OCI-LY1 (cell line): ENCODE measurements around the gene LSMEM2.
A peak's percentile ranks its signal among the peaks of the same experiment; 100 is the strongest.

Experiments used
- H2AFZ ChIP-seq: fragments of 200-600 bp; sonication (generic), shearing (Covaris generic); 2 replicates; pipeline ENCODE4 v1.6.0; 2014; ENCODE audit warnings: antibody characterized with exemption, mild to moderate bottlenecking, low read length
- H3F3A ChIP-seq: fragments of 200-600 bp; sonication (generic), shearing (Covaris generic); 2 replicates; pipeline ENCODE4 v1.6.0; 2014; ENCODE audit warnings: mild to moderate bottlenecking, antibody characterized with exemption, low read length, moderate library complexity; ENCODE audit not compliant: insufficient read depth
- H3K27ac ChIP-seq: fragments of 200-600 bp; sonication (generic); 2 replicates; pipeline ENCODE4 v1.5.1; 2014; ENCODE audit warnings: low read length, mixed run types, mild to moderate bottlenecking, low read depth; ENCODE audit not compliant: poor library complexity, severe bottlenecking
- H3K27me3 ChIP-seq: fragments of 200-600 bp; sonication (generic); 2 replicates; pipeline ENCODE4 v1.6.0; 2014; ENCODE audit warnings: antibody characterized with exemption, mild to moderate bottlenecking, low read length, moderate library complexity; ENCODE audit not compliant: insufficient read depth
- H3K36me3 ChIP-seq: fragments of 200-600 bp; sonication (generic); 2 replicates; pipeline ENCODE4 v1.6.1; 2014; ENCODE audit warnings: mild to moderate bottlenecking, antibody characterized with exemption, low read length, moderate library complexity, mixed read lengths; ENCODE audit not compliant: insufficient read depth
- H3K4me1 ChIP-seq: fragments of 200-600 bp; sonication (generic); 2 replicates; pipeline ENCODE4 v1.5.1; 2014; ENCODE audit warnings: mild to moderate bottlenecking, low read length, moderate library complexity; ENCODE audit not compliant: insufficient read depth, severe bottlenecking
- H3K4me2 ChIP-seq: fragments of 200-600 bp; sonication (generic), shearing (Covaris generic); 2 replicates; pipeline ENCODE4 v1.6.1; 2014; ENCODE audit warnings: low read length
- H3K4me3 ChIP-seq: fragments of 200-600 bp; sonication (generic); 2 replicates; pipeline ENCODE4 v1.5.1; 2014; ENCODE audit warnings: low read length, low read depth, mild to moderate bottlenecking, mixed read lengths; ENCODE audit not compliant: poor library complexity, severe bottlenecking
- H3K79me2 ChIP-seq: fragments of 200-600 bp; shearing (Covaris generic); 2 replicates; pipeline ENCODE4 v1.6.1; 2016; ENCODE audit warnings: mixed run types, low read length, mixed read lengths; ENCODE audit not compliant: insufficient read depth
- H3K9ac ChIP-seq: fragments of 200-600 bp; sonication (generic), shearing (Covaris generic); 2 replicates; pipeline ENCODE4 v1.6.1; 2014; ENCODE audit warnings: mild to moderate bottlenecking, low read length, mixed read lengths
- H3K9me2 ChIP-seq: fragments of 200-600 bp; sonication (generic), shearing (Covaris generic); 2 replicates; pipeline ENCODE4 v1.6.1; 2014; ENCODE audit warnings: low read depth, mild to moderate bottlenecking, low read length, mixed read lengths
- H3K9me3 ChIP-seq: fragments of 200-600 bp; shearing (Covaris generic); 2 replicates; pipeline ENCODE4 v1.6.1; 2014; ENCODE audit warnings: low read length, mixed read lengths
- H4K20me1 ChIP-seq: fragments of 200-600 bp; sonication (generic), shearing (Covaris generic); 2 replicates; pipeline ENCODE4 v1.6.0; 2016; ENCODE audit warnings: mild to moderate bottlenecking, low read length; ENCODE audit not compliant: insufficient read depth
- CTCF ChIP-seq: fragments of 200-600 bp; sonication (generic), shearing (Covaris generic); IDR thresholded peaks from 2 replicates; pipeline ENCODE4 v1.5.1; 2017; ENCODE audit warnings: mild to moderate bottlenecking, antibody characterized with exemption, low read length, moderate library complexity, mixed read lengths
- EZH2 ChIP-seq: fragments of 200-600 bp; sonication (generic), shearing (Covaris generic); IDR thresholded peaks from 2 replicates; pipeline ENCODE4 v1.8.0; 2017; ENCODE audit warnings: borderline replicate concordance, mixed run types, mild to moderate bottlenecking, antibody characterized with exemption, low read length, moderate library complexity, mixed read lengths

Gene LSMEM2

GRCh38 chr3:50297384-50297775, 18.5 kb downstream of the LSMEM2 start:
- Histone ChIP-seq H3K9ac (no peak overlapping the region), H3K9me3 (no peaks in the 10 kb centered on the region), H3K4me2 (no peak overlapping the region), H4K20me1 (no peaks in the 10 kb centered on the region), H3K36me3 (no peaks in the 10 kb centered on the region), H3K4me3 (no peak overlapping the region), H3K27me3 (no peaks in the 10 kb centered on the region), H3K79me2 (no peaks in the 10 kb centered on the region), H3K27ac (no peak overlapping the region), H3K4me1 (peaks cover 28% of the 10 kb centered on the region), H3F3A (no peaks in the 10 kb centered on the region), H2AFZ (no peak overlapping the region), H3K9me2 (no peaks in the 10 kb centered on the region)
- TF ChIP-seq CTCF (no peak), EZH2 (no peak)

- H2AFZ ChIP-seq, result no peak overlapping the region
Observed at GRCh38 chr3:50297896-50298725, 19.2 kb downstream of the LSMEM2 start.

GRCh38 chr3:50298836-50299637, 20.1 kb downstream of the LSMEM2 start, which contains the start of the genes HYAL3 and NAA80:
HYAL3 (minus strand) TSS chr3:50299405; CDS start chr3:50295602, 3,803 bp downstream.
NAA80 (minus strand) TSS chr3:50299405; CDS start chr3:50297463, 1,942 bp downstream.
- Histone ChIP-seq H3K9ac (peak within 1 kb of the TSS; percentile 89), H3K79me2 (no peaks in the 10 kb centered on the region), H3K27me3 (no peaks in the 10 kb centered on the region), H3K4me3 (peak within 1 kb of the TSS; percentile 93), H3K4me2 (peak within 1 kb of the TSS; percentile 98), H4K20me1 (no peaks in the 10 kb centered on the region), H3K36me3 (no peaks in the 10 kb centered on the region), H3K27ac (peak within 1 kb of the TSS; percentile 67), H3K9me2 (no peaks in the 10 kb centered on the region), H3K4me1 (peaks cover 21% of the 10 kb centered on the region), H2AFZ (peak within 1 kb of the TSS; percentile 64; the same call in 1 of the 2 replicates), H3K9me3 (no peaks in the 10 kb centered on the region), H3F3A (no peaks in the 10 kb centered on the region)
- TF ChIP-seq EZH2 (no peak), CTCF (peak; percentile 49; the same call in 1 of the 2 replicates)

More at GRCh38 chr3:50297896-50298725, 19.2 kb downstream of the LSMEM2 start:
- H3K9me3 ChIP-seq, result no peaks in the 10 kb centered on the region
- no peak overlapping the region for H3K27ac ChIP-seq
- peaks cover 21% of the 10 kb centered on the region for H3K4me1 ChIP-seq
- H3K27me3 ChIP-seq, result no peaks in the 10 kb centered on the region
- H3K4me2 ChIP-seq, result peak overlapping the region; percentile 98
- no peaks in the 10 kb centered on the region for H3K79me2 ChIP-seq
- H3K9me2 ChIP-seq, result no peaks in the 10 kb centered on the region
- no peaks in the 10 kb centered on the region for H3K36me3 ChIP-seq
- TF ChIP-seq CTCF, result no peak
- TF ChIP-seq EZH2, result no peak
- peak overlapping the region; percentile 93 for H3K4me3 ChIP-seq
- H3F3A ChIP-seq, result no peaks in the 10 kb centered on the region
- H3K9ac ChIP-seq, result peak overlapping the region; percentile 89; the same call in 1 of the 2 replicates
- H4K20me1 ChIP-seq, result no peaks in the 10 kb centered on the region
